ENCODE data around the gene FBN1. TPM values are rescaled to one million over a fixed set of nuclear protein-coding genes. Genes with fewer than 3 reads are reported as not detected.

FBN1 gene
- total and polyA plus RNA-seq, 10 of the 15 experiments (the other 5 are each of a cell fraction or from before 2014, with no cell fraction given): 2.2 to 15.3 (median 7.0) TPM

DNA sequence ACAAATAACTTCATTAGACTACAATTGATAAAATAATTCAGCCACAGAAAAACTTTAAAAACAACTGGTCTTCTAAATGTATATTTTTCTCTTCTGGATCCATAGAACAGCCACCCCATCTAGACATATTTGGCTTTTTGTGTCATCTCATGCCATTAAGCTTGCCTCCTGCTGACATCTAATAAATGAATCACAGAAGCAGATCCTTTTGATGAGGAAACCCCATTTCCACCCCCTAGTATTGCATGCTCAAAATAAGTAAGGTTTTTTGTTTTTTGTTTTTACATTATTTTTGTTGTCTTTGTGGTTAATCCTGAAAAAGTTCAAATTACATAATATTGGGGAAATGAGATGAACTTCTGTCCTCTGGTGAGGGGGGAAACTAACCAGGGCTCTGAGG is 219.5 kb downstream of the FBN1 start:
- in situ Hi-C loops (cut with MboI) (no loop called here), intact Hi-C loops (cut with micrococcal nuclease; ENCODE audit: unreplicated experiment) (no loop called here)
- H3K9me3 ChIP-seq (replicated peaks; ENCODE audit: control insufficient read depth, insufficient read depth, low read length): no peaks in the 10 kb centered on the region
- peaks cover 0 to 2% of the 10 kb centered on the region in 2 experiments; a peak in 1 of 4 replicates for H3K36me3 ChIP-seq (ENCODE audit: control insufficient read depth in 2 of 2, insufficient read depth in 2 of 2, low read length in 1 of 2)
- SMC1A ChIA-PET (ENCODE audit: uncharacterized antibody, unreplicated experiment): interaction anchor here (0.6 to 1.2 kb wide), 3 partner anchors 9 to 71 kb away, joined by 3 read pairs; no protein-coding TSS in a partner anchor
- no peak overlapping the region for H2AFZ ChIP-seq (ENCODE audit: control insufficient read depth, low read depth, low read length)
- no peak overlapping the region for H3K4me3 ChIP-seq
- H3K27me3 ChIP-seq (replicated peaks in 1 of 2; ENCODE audit: control insufficient read depth in 2 of 2, insufficient read depth in 2 of 2, low read length in 1 of 2): no peaks in the 10 kb centered on the region
- no peaks in the 10 kb centered on the region for H4K20me1 ChIP-seq (ENCODE audit: control insufficient read depth, insufficient read depth)
- POLR2A ChIA-PET: no interaction called here
- peaks cover 2% of the 10 kb centered on the region; the same call in 1 of the 2 replicates for H3K4me1 ChIP-seq (ENCODE audit: control insufficient read depth, insufficient read depth, low read length)
- CTCF ChIA-PET: interaction anchor here (1.5 kb wide), 1 partner anchor 74 kb away, joined by 3 read pairs; no protein-coding TSS in a partner anchor
- no peak overlapping the region for H3K9ac ChIP-seq (ENCODE audit: control insufficient read depth, insufficient read depth, low read length)
- no peak for DNase-seq (ENCODE audit: low read depth, low spot score)
- no peak for FAIRE-seq
- TF ChIP-seq RUNX3 (IDR thresholded peaks at IDR 0.05; ENCODE audit: low read length) (no peak), MYB (IDR thresholded peaks at IDR 0.05; ENCODE audit: borderline replicate concordance, low read depth, low read length) (no peak), POLR2AphosphoS5 (IDR thresholded peaks at IDR 0.05; ENCODE audit: low read length) (no peak), KAT2A (conservative IDR thresholded peaks at IDR 0.05; ENCODE audit: control insufficient read depth, low read depth, low read length) (no peak), BCL11A (IDR thresholded peaks at IDR 0.05; ENCODE audit: low read depth, low read length) (no peak), ZNF24 (IDR thresholded peaks at IDR 0.05) (no peak), DPF2 (IDR thresholded peaks at IDR 0.05) (no peak), CBFB (IDR thresholded peaks at IDR 0.05; ENCODE audit: low read depth) (no peak), YY1 (IDR thresholded peaks at IDR 0.05; ENCODE audit: low read depth, low read length) (no peak), YBX1 (IDR thresholded peaks at IDR 0.05) (no peak), SP1 (IDR thresholded peaks at IDR 0.05; ENCODE audit: low read depth, low read length) (no peak), TAF1 (IDR thresholded peaks at IDR 0.05; ENCODE audit: borderline replicate concordance, low read depth, low read length) (no peak), HDAC6 (IDR thresholded peaks at IDR 0.05; ENCODE audit: unreplicated experiment) (no peak)
- TF ChIP-seq, protein P1, sequence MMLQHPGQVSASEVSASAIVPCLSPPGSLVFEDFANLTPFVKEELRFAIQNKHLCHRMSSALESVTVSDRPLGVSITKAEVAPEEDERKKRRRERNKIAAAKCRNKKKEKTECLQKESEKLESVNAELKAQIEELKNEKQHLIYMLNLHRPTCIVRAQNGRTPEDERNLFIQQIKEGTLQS (IDR thresholded peaks at IDR 0.05; ENCODE audit: borderline replicate concordance, extremely low read depth, low read depth, low read length): no peak
- TF ChIP-seq, protein P2, sequence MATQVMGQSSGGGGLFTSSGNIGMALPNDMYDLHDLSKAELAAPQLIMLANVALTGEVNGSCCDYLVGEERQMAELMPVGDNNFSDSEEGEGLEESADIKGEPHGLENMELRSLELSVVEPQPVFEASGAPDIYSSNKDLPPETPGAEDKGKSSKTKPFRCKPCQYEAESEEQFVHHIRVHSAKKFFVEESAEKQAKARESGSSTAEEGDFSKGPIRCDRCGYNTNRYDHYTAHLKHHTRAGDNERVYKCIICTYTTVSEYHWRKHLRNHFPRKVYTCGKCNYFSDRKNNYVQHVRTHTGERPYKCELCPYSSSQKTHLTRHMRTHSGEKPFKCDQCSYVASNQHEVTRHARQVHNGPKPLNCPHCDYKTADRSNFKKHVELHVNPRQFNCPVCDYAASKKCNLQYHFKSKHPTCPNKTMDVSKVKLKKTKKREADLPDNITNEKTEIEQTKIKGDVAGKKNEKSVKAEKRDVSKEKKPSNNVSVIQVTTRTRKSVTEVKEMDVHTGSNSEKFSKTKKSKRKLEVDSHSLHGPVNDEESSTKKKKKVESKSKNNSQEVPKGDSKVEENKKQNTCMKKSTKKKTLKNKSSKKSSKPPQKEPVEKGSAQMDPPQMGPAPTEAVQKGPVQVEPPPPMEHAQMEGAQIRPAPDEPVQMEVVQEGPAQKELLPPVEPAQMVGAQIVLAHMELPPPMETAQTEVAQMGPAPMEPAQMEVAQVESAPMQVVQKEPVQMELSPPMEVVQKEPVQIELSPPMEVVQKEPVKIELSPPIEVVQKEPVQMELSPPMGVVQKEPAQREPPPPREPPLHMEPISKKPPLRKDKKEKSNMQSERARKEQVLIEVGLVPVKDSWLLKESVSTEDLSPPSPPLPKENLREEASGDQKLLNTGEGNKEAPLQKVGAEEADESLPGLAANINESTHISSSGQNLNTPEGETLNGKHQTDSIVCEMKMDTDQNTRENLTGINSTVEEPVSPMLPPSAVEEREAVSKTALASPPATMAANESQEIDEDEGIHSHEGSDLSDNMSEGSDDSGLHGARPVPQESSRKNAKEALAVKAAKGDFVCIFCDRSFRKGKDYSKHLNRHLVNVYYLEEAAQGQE (IDR thresholded peaks at IDR 0.05; ENCODE audit: low read depth, low read length): no peak
- TF ChIP-seq, protein P3, sequence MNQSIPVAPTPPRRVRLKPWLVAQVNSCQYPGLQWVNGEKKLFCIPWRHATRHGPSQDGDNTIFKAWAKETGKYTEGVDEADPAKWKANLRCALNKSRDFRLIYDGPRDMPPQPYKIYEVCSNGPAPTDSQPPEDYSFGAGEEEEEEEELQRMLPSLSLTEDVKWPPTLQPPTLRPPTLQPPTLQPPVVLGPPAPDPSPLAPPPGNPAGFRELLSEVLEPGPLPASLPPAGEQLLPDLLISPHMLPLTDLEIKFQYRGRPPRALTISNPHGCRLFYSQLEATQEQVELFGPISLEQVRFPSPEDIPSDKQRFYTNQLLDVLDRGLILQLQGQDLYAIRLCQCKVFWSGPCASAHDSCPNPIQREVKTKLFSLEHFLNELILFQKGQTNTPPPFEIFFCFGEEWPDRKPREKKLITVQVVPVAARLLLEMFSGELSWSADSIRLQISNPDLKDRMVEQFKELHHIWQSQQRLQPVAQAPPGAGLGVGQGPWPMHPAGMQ (IDR thresholded peaks at IDR 0.05; ENCODE audit: borderline replicate concordance): no peak
- TF ChIP-seq, protein P4, sequence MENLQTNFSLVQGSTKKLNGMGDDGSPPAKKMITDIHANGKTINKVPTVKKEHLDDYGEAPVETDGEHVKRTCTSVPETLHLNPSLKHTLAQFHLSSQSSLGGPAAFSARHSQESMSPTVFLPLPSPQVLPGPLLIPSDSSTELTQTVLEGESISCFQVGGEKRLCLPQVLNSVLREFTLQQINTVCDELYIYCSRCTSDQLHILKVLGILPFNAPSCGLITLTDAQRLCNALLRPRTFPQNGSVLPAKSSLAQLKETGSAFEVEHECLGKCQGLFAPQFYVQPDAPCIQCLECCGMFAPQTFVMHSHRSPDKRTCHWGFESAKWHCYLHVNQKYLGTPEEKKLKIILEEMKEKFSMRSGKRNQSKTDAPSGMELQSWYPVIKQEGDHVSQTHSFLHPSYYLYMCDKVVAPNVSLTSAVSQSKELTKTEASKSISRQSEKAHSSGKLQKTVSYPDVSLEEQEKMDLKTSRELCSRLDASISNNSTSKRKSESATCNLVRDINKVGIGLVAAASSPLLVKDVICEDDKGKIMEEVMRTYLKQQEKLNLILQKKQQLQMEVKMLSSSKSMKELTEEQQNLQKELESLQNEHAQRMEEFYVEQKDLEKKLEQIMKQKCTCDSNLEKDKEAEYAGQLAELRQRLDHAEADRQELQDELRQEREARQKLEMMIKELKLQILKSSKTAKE (IDR thresholded peaks at IDR 0.05; ENCODE audit: low read depth, poor library complexity, severe bottlenecking): no peak
- TF ChIP-seq, protein P5, sequence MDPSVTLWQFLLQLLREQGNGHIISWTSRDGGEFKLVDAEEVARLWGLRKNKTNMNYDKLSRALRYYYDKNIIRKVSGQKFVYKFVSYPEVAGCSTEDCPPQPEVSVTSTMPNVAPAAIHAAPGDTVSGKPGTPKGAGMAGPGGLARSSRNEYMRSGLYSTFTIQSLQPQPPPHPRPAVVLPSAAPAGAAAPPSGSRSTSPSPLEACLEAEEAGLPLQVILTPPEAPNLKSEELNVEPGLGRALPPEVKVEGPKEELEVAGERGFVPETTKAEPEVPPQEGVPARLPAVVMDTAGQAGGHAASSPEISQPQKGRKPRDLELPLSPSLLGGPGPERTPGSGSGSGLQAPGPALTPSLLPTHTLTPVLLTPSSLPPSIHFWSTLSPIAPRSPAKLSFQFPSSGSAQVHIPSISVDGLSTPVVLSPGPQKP (IDR thresholded peaks at IDR 0.05; ENCODE audit: low read depth, low read length): no peak
- RAD21 ChIA-PET (ENCODE audit: unreplicated experiment): no interaction called here
- no peak for ATAC-seq
- H3K27ac ChIP-seq (ENCODE audit: control insufficient read depth, insufficient read depth): no peak overlapping the region
- BruUV-seq (replicated peaks): no TSS peak
- no peak overlapping the region for H3K4me2 ChIP-seq (ENCODE audit: control insufficient read depth, insufficient read depth)
- H3K79me2 ChIP-seq (ENCODE audit: control insufficient read depth, insufficient read depth, low read length): no peaks in the 10 kb centered on the region
